ENCODE data around the gene OLFM1.

DNA sequence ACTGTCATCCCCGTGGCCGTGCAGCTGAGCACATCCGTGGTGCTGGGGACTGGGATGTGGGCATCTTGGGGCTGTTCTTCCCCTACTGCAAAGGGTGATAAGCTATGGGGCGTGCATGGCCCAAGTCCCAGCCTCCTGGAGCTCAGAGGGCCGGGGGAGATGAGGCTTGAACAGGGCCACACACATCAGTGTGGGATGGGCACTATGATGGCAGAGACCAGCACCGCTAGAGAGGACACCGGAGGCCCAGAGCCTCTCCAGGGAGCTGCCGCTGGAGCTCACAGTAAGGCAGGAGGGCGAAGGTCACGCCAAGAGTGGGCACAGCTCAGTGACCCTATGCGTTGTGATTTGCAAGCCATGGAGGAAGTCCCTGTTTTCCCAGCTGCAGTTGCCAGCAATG lies 63.5 kb downstream of the OLFM1 start:
- no peak for TF ChIP-seq SRSF7 (optimal IDR thresholded peaks at IDR 0.05; ENCODE audit: low read depth, low read length)
- TF ChIP-seq ZNF583 (CRISPR knock-in tag; IDR thresholded peaks at IDR 0.05) = no peak
- no peak for TF ChIP-seq EGR1 (conservative IDR thresholded peaks at IDR 0.05)
- no peak for TF ChIP-seq NFIC (IDR thresholded peaks at IDR 0.05)
- TF ChIP-seq ZNF23 (CRISPR knock-in tag; IDR thresholded peaks at IDR 0.05) = no peak
- TF ChIP-seq, protein P1, sequence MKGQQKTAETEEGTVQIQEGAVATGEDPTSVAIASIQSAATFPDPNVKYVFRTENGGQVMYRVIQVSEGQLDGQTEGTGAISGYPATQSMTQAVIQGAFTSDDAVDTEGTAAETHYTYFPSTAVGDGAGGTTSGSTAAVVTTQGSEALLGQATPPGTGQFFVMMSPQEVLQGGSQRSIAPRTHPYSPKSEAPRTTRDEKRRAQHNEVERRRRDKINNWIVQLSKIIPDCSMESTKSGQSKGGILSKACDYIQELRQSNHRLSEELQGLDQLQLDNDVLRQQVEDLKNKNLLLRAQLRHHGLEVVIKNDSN (CRISPR knock-in tag; IDR thresholded peaks at IDR 0.05) = no peak
- TF ChIP-seq EP300 (IDR thresholded peaks at IDR 0.05; ENCODE audit: low read length) = no peak
- TF ChIP-seq MTA3 (IDR thresholded peaks at IDR 0.05; ENCODE audit: borderline replicate concordance) = no peak
- TF ChIP-seq, protein P2, sequence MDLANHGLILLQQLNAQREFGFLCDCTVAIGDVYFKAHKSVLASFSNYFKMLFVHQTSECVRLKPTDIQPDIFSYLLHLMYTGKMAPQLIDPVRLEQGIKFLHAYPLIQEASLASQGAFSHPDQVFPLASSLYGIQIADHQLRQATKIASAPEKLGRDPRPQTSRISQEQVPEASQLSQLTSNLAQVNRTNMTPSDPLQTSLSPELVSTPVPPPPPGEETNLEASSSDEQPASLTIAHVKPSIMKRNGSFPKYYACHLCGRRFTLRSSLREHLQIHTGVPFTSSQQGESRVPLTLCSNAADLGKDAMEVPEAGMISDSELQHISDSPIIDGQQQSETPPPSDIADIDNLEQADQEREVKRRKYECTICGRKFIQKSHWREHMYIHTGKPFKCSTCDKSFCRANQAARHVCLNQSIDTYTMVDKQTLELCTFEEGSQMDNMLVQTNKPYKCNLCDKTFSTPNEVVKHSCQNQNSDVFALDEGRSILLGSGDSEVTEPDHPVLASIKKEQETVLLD (IDR thresholded peaks at IDR 0.05) = no peak
- TF ChIP-seq HMGN3 (IDR thresholded peaks at IDR 0.05; ENCODE audit: borderline replicate concordance, extremely low read depth, insufficient read length, low read depth, low read length) = no peak

Data from K562 (cell line).